GM04504 (cell line): Measurements from ENCODE around the gene CUX1.
A peak's percentile ranks its signal among the peaks of the same experiment; 100 is the strongest.
"Not testable (repeated sequence)": the region's sequence is repeated elsewhere in the genome, so short reads cannot be mapped to it uniquely, and the experiment has no call there.

ENCODE experiments used
- DNase-seq: peaks from one replicate; pipeline ENCODE4 v3.0.0-alpha.2; 2012; ENCODE audit warnings: low read depth

The CUX1 gene

DNA sequence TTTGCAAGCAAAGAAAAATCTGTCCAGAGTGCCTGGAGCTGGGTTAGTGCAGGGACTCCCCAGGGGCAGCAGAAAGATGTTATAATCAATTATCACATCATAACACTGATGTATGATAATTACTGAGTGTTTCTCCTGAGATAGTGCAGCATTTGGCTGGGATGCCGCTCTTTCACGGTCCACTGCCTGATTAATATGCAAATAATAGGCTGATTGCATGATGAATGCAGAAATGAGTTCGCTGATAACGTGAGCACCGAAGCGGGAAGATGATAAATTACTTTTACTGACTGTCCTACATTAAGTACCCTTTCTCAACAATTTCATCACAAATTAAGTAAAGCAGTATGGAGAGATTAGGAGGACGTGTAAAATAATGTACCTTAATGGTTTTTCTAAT lies 397.8 kb downstream of the CUX1 start:
- DNase-seq: no peak

DNA sequence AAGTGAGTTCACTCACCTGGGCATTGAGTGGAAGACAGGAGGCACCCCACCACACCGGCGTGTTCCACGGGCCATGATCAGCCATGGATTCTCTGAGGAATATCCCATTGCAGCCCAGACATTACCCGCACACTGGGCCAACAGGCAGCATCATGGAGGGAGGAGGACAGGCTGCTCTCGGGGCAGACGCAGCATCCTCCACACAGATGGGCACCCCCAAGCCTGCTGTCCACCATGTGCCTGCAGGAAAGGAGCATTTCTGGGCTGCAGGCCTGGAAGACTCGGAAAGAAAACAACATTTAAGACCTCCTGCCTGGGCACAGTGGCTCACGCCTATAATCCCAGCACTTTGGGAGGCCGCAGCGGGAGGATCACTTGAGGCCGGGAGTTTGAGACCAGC lies 398.3 kb downstream of the CUX1 start:
- no peak for DNase-seq

DNA sequence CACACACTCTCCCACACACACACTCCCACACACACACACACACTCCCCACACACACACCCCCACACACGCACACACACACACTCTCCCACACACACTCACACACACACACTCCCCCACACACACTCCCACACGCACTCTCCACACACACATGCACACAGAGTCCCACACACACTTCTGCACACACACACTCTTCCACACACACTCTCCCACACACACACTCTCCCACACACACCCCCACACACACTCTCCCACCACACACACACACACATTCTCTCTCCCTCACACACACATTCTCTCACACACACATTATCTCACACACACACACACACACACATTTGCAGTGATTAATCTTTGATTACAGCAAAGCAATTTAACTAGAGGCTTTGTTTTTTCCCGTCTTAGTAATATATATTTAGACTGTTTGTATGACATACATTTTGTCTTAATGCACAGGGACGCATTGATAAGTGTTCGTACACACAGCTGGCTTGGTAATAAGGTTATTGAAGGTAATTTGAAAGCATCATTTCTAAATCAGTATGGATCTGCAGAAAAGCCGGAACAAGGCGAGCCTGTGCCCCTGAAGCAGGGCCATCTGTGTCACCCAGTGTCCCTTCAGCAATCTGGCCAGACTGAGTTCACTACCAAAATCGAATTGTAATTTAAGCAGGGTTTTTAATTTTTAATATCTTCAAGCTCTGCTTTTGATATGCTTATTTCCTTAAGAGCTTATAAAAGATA lies 399.3 kb downstream of the CUX1 start:
- no peak for DNase-seq

DNA sequence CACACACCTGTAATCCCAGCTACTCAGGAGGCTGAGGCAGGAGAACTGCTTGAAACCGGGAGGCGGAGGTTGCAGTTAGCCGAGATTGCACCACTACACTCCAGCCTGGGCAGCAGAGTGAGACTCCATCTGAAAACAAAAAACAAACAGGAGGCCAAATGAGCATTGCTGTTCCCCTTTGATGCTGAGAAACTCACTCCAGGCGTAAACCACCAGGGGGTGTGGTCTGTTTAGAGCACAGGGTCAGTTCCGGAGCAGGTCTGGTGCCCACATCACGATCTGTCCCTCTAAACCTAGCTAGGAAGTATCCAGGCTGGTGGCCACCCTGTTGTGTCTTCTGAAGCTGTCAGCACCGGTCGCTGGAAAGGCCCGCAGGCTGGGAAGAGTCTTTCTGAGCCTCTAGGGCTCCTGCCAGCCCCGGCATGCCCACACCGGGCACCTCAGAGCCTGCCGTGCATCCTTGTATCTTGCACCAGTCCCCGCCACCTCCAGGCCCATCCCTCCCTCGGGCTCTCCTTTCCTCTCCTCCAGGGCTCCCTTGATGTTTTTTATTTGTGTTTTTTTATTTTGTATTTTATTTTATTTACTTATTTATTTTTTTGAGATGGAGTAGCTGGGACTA lies 402.9 kb downstream of the CUX1 start:
- DNase-seq: no peak

DNA sequence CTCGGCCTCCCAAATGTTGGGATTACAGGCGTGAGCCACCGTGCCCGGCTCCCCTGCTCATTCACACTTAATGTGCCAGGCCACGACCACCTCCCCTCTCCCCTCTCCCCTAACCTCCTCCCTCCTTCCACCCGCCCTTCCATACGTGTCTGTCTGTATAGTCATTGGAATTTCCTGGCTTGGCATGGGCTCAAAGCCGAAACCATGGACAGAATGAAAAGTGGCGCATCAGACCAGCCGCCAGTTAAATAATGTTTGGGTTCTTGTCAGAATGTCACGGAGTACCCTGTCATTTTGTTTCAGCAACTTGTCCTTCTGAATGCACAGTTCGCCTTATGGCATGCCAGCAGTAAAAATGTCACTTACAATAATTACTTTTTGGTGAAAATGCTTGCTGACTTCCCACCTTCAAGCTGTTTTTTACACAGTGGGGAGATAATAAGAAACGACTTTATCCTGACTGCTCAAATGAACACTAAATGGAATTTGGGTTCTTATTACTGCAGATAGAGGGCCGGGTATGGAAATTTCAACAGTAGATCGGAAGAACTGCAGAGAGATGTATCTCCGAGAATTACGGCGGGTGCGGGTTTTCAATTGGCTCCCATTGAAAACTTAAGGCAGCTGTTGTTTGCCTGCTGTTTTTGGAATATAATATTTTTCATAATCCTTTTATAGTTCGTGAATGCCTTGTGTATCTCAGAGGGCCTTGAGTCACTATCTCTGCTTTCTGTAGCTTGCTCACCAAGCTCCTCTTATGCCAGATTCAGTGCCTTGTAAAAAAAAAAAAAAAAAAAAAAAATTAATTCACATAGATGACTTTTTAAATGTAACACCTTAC lies 403.8 kb downstream of the CUX1 start:
- DNase-seq: no peak

GRCh38 chr7:102221961-102222360 lies 404.5 kb downstream of the CUX1 start:
- DNase-seq: no peak

- peak; percentile 35 for DNase-seq
These were observed 405.0 kb downstream of the CUX1 start for GRCh38 chr7:102222445-102222844.

GRCh38 chr7:102223184-102223583 lies 405.8 kb downstream of the CUX1 start:
- no peak for DNase-seq

- no peak for DNase-seq
These were observed 407.6 kb downstream of the CUX1 start for GRCh38 chr7:102225025-102225424.

- DNase-seq: no peak
These were observed 409.9 kb downstream of the CUX1 start for GRCh38 chr7:102227371-102227770.

- no peak for DNase-seq
These were observed 411.5 kb downstream of the CUX1 start for GRCh38 chr7:102228935-102229334.

GRCh38 chr7:102230162-102230561 lies 412.7 kb downstream of the CUX1 start:
- DNase-seq: not testable (repeated sequence)

DNA sequence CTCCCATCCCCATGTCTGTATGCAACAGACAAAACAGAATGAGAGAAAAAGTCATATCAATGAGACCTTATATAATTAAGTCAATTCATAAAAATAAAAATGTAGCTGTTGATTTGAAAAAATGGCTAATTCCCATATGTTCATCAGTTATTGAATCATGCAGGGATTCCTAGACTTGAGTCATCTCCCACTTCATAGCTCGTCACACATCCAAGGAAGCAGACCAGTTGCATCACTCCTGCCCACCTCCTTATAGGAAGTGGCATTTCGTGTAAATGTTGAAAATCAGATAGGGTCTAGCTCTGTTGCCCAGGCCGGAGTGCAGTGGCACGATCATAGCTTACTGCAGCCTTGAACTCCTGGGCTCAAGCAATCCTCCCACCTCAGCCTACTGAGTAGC lies 413.2 kb downstream of the CUX1 start:
- DNase-seq: no peak

GRCh38 chr7:102232611-102233286 lies 415.3 kb downstream of the CUX1 start:
- DNase-seq: no peak

DNA sequence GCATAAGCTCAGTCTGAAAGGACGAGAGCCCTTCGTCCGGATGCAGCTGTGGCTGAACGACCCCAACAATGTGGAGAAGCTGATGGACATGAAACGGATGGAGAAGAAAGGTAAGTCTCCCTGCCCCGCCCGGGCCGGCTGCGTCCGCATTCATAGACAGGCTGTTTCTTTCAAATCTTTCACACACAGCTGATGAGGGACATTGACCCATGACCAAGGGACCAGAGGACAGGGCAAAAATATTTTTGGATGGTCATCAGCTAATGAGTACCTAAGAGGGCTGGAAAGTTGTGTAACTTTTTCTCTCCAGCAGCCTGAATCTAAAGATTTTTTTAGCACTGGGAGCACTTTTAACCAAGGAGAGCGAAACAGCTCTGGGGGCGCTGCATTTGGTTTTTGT lies 416.7 kb downstream of the CUX1 start:
- no peak for DNase-seq

DNA sequence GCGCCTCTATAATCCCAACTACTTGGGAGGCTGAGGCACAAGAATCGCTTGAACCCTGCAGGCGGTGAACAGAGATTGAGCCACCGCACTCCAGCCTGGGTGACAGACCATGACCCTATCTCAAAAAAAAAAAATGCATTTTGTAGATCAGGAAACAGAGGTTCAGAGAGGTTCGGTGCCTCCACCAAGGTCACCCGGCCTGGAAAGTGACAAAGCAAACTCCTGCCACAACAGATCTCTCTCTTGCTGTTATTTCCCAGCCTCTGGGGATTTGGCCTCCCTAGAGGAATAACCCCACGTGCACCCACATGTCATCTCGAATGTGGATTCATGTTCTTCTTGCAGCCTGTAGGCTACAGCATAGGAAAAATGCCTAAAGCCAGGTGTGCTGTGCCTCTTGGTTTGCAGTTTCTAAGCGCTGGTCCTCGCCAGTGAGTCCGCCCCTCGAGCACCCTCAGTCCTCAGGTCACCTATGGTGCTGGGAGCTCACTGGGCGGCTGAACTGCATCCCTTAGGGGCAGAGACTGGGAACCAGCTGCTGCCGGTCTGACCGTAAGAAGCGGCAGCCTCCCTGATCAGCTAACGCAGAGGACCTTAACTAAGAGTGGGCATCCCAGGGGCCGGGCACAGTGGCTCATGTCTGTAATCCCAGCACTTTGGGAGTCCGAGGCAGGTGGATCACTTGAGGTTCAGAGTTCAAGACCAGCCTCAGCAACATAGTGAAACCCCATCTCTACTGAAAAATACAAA lies 417.6 kb downstream of the CUX1 start:
- DNase-seq: no peak

- DNase-seq: no peak
These were observed 418.7 kb downstream of the CUX1 start for GRCh38 chr7:102236102-102236501.

DNA sequence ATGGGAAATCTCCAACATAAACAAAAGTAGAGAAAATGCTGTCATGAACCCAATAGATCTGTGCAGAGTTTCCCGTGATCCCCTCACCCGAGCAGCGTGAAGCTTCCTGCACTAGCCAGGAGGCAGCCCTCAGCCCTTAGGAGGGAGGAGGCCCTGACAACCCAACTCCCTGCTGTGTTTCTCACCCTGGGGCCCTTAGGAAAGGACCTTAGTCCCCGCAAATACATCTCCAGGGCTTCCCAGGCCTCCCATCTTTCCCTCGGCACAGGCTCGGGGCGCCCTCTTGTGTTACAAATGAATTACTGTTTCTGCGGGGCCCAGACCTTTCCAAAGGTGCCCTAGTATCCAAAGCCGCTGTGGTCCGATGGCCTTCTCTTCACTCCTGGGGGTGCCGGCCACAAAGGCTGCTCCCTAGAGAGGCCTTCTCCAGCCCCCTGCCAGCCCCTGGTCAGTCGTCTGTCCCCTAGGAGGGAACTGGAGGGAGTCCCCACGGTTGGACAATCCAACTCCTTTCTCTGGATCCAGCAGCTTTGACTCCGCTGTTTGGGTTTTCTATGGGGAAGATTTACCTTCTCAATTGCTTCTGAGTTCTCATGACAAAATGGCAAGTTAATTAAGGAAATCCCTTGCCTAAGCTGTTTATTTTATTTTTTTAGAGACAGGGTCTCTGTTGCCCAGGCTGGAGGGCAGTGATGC lies 419.3 kb downstream of the CUX1 start:
- DNase-seq: peak; percentile 18

- DNase-seq: no peak
These were observed 421.9 kb downstream of the CUX1 start for GRCh38 chr7:102239206-102239820.

DNA sequence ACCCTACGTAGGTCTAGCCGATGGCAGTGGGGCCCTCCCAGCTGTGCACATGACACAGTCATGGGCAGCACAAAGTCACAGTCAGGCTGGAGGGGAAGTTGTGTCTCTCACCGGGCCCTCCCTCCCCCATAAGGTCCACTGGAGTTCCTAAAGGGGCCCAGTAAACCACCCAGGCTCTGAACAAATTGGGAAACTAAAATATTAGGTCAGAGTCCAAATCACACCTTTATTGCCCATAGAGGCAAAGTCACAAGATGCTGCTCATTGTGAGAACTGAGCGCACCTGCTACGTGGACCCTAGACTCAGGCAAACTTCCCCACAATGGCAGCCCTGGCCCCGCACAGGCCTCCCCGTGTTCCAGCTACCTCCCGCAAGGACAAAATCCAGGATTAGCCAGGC lies 424.0 kb downstream of the CUX1 start:
- DNase-seq: no peak

DNA sequence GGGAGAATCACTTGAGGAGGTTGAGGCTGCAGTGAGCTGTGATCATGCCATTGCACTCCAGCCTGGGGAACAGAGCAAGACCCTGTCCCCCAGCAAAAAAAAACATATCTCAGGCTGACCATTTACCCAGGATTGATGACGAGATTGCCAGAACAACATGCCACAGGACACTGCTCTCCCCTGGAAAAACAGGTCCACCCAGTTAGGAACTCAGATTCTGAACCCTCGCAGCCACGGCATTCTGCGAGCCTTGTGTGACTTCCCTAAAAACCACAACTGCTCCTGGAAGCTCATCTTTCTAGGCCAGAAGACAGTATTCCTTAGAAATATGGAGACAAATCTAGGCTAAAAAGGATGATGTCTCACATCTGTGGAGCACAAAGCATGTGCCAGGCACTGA lies 427.2 kb downstream of the CUX1 start:
- DNase-seq: no peak
